Stimulated activated CD4-positive, alpha-beta T cell treated with anti-CD3 and anti-CD28 coated beads, Interleukin-4, amount 100 ng/mL, for 1 hour (primary cell): ENCODE results near the gene SRGAP3.
A peak's percentile ranks its signal among the peaks of the same experiment; 100 is the strongest.

Experiments used
- DNase-seq: peaks from one replicate; pipeline ENCODE4 v3.0.0-alpha.2; 2020

SRGAP3 gene

DNA sequence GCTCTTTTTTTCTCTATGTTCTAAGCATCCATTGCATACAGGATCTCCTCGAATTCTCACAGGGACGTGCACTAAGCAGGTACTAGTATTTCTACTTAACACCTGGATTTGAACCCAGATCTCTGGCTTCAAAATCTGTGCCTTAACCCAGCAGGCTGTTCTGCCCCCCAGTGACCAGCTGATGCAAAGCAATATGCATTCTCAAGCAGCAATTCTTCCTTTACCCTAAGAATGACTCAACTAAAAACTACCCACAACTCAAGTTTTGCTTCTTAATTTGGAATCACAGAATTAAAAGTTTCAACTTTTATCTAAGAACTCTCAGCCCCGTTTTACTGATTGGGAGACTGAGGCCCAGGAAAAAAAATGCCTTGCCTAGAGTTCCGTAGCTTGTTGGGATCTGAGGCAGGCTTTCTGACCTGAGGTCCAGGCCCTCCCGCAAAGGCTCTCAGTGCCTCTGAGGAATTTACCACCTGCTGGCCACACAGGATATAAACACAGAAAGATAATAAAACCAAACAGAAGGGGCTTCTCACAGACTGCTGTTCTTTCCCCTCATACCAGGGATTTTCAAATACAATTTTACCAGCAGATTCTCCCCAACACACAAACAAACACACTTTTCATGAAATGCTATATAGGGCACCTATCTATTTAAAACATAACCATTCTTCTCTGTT is 170.7 kb downstream of the SRGAP3 start:
- no peak for DNase-seq

DNA sequence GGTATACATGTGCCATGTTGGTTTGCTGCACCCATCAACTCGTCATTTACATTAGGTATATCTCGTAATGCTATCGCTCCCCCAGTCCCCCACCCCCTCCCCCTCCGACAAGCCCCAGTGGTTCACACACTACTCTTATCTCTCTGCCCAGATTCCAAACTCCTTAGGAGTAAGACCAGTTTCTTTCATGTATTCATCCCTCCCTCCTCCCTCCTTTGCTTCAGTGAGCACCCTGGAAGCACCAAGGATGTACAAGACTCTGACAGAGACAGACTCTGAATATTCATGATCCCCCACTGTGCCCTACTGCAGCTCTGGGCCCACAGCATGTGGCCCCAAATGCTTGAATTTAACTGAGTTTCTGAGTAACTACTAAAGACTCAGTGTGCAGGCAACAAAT is 172.4 kb downstream of the SRGAP3 start:
- DNase-seq: no peak

DNA sequence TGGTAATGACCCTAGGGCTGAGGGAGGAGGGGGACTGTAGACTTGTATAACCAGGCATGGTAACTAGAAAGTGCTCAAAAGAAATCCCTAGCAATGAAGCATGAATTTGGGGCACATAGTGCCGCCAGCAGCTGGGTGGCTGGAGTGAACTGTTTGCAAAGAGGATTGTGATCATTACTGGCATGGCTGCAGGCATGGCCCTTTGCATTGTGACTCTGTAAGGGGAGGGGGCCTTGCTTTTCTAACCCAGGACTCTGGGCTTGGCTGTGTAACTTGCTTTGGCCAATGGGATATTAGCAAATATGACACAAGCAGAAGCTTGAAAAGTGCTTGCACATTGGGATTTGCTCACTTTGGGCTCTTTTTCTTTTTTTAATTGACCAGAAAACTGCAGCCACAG is 173.7 kb downstream of the SRGAP3 start:
- DNase-seq: no peak

DNA sequence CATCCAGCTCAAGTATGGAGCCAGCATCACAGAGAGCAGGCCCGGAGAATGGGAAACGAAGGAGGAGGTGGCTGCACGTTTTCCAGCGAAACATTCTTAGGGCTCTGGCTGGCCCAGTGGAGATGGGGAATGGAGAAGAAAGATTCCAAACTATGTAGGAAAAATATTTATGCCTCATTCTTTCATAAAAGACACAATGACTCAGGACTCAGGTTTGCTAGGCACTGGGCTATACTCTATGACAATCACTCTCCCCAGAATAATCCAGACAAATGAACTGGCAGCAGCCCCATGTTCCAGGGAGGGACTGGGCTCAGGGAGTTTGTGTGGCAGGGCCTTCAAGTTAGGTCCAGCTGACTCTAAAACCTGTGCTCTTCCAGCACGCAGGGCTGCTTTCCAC is 175.4 kb downstream of the SRGAP3 start:
- DNase-seq: no peak

DNA sequence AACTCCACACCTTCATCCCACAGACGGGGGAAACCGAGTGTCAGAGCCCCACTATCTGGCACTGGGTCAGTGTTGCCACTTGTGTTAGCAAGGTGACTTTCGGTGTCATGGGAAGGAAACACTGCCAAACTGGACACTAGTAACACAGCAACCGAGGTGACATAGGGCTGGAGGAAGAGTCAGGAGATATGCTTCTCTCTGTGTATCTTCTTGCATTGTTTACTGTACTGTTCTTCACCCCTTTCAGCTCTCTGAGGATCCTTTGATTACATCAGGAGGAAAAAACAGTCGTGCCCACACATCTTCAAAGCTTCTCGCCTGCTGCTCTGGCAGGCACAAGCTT is 176.8 kb downstream of the SRGAP3 start:
- DNase-seq: no peak

DNA sequence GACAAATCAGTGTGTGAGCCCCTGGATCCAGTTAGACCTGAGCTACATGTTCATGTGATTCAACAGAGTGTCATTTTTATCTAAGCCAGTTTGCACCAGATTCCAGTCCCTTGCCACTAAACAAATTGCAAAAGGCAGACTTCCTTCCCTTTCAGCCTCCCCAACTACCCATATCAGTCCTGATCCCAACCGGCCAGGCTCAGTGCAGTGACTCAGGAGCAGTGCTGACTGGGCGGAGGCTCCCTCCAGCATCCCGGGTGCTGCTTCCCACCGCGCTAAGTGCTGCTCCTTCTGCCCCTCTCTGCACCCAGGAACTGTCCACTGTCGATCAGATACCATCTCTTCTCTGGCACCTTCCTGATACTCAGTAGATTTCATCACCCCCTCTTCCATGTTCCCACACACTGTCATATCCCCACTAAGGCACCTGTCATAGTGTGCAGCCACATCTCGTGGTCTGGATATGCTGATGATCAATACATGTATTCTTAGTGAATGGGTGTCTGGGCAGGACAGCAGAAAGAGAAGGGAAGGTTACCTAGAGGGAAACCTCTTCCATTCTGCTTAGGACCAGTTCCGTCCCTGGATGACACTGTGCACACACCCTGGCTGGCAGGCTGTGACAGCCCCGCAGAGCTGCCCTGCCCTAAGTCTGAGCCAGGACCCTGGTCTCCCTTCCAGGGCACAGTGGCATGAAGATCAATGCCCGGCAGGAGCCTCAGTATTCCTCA is 177.3 kb downstream of the SRGAP3 start:
- no peak for DNase-seq

DNA sequence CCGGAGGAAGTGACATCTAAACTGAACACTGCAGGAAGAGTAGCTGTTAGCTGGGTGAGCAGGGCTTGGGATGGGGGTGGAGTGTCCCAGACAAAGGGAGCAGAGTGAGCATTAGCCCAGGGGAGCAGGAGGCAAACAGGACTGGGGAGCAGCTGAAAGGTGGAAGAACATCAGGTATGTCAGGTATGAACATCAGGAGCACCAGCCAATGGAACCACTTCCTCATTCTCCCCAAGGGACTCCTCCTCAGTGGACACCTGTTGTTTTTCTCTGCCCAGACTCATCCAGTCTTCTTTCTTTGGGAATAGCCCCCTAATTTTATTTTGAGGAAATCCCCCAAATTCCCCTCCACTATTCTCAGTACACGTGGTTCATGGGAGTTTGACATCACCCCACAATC is 178.5 kb downstream of the SRGAP3 start:
- no peak for DNase-seq

DNA sequence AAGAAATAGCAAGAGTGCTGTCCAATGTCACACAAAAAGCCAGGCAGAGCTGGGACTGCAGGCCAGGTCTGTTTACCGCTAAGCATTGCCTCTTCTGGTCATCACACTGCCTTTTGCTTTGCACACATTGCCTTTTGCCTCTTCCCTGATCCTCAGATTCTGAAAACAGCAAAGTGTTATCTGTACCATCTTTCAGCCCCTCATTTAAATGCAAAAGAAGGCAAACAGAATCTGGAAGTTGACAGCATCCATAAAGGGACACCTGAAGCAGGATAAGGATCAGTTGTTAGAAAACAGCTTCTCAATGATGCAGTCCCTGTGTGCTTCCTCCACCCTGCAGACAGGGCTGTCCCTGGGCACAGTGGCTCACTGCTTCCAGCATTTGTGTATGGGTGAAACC is 179.5 kb downstream of the SRGAP3 start:
- no peak for DNase-seq

DNA sequence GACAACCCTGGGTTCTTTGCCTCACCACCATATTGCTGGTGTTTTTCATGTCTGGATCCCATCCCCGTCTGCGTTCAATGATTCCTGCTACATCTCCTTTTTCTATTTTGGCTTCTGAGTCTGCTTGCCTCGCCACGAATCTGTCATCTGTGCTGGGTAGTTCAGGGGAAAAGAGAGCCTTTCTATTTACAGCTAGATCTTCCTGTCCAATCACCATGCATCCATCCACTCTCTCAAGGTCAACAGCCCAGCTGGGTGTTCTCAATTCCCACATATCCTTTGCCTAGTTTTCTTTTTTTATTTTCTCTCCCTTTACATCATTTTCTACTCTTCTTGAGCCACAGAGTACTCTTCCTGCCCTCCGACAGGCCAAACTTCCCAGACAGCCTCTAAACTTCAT is 181.4 kb downstream of the SRGAP3 start:
- DNase-seq: no peak

DNA sequence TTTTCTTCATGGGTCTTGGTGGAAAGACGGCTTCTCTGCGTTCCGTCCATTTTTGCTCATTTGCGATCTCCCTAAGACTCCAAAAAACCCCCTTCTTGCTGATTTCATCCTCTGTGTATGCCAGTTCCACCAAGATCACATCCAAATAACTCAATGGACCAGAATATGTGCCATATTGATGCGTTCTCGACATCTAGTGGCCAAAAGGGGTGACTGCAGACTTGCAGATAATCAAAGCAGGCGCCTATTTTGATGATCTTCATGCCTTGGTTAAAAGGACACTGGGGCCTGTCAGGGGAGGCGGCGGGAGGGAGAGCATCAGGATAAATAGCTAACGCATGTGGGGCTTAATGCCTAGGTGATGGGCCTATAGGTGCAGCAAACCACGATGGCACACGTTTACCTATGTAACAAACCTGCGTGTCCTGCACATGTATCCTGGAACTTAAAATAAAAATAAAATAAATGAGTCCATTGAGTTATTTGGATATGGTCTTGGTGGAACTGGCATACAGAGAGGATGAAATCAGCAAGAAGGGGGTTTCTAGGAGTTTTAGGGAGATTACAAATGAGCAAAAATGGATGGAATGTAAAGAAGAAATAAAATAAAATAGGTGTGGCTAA is 182.0 kb downstream of the SRGAP3 start:
- DNase-seq: peak; percentile 6

DNA sequence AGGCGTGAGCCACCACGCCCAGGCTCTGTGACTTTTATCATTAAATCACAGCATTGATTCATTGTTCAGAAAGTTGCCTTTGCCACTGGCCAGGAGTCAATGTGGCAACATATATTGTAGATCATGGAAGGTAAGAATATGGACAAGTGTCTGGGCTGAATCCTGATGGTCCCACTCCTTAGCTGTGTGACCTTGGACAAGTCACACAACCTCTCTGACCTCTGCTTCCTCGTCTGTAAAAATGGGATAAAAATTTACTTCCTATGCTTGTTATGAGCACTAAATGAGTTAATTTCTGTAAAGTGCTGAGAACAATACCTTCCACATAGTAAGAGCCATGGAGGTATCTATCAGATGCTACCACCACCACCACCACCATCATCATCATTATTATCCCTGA is 182.7 kb downstream of the SRGAP3 start:
- no peak for DNase-seq

DNA sequence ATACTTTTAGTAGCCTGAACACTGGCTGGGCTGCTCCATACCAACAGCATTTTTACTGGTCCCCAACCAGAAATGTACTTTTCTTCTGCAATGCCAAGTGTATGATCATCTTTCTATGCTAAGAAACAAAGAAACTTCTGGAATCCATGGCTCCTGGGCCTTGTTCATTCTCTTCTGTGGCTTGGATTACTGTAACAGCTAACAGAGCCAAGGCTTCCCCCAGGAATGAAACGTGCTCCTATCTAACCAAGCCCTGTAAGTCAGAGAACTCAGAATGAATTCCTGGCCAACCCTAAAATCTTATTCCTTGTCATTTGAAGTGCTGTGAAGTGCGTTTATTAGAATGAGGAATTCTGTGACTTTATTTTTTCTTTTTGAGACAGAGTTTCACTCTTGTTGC is 183.3 kb downstream of the SRGAP3 start:
- DNase-seq: no peak

DNA sequence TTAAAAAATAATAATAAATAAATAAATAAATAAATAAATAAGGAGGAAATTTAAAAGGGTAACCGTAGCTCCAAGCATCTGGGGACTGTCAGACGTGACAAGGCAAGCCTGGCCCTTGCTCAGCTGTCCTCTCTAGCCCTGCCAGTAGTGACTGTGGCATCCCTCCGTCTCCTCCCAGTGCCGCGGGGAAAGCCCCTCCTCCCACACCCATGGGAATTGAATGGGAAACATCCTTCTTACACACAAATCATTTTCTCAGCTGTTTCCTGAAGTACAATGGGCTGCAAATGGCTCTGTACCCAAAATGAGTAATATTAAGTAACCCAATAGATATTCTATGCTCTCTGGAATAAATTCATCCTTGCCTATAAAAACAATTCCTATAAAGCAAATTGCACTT is 184.6 kb downstream of the SRGAP3 start:
- DNase-seq: no peak

DNA sequence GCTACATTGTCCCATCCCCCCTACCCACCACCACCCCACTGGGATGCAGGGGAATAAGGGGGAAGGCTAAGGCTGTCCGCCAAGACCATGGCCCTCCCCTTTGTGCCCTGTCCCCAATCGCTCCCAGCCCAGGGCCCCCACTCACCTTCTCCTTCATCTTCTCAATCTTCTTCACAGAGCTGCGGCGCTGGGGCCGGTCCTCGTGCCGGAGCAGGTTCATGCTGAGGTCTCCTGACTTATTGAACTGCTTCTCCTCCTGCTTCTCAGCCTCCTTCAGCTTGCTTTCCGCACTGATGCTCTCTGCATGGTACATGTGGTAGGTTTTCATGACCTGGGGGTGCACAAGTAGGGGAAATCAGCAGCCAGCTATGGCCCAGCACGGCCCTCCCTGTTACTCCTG is 185.2 kb downstream of the SRGAP3 start:
- DNase-seq: no peak

DNA sequence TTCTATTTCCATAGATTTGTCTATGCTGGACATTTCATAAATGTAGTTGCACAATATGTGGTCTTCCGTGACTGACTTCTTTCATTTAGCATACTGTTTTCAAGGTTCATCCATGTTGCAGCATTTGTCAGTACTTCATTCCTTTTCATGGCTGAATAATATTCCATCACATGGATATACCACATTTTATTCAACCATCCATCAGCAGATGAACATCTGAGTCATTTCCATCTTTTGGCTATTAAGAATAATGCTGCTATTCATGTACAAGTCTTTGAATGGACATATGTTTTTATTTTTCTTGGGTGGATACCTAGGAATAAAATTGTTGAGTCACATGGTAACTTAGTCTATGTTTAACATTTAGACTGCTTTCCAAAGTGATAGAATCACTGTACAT is 186.9 kb downstream of the SRGAP3 start:
- DNase-seq: no peak

DNA sequence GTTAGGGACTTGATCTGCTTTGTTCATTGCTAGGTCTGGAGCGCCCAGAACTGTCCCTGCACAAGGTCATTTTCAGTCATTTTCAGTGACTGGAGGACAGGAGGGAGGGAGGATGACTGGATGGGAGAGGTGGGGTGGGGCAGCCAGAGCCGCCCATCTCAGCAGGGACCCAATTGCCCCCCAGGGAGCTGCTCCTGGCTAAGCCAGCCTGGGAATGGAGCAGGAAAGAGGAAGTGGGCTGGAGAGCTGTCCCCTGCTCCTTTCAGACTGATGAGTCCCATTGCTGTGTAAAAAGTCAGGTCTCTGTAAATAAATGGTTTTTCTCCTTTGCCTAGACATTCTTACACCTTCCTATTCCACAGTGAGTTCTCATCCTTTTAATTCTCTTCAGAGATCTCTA is 187.8 kb downstream of the SRGAP3 start:
- DNase-seq: no peak

DNA sequence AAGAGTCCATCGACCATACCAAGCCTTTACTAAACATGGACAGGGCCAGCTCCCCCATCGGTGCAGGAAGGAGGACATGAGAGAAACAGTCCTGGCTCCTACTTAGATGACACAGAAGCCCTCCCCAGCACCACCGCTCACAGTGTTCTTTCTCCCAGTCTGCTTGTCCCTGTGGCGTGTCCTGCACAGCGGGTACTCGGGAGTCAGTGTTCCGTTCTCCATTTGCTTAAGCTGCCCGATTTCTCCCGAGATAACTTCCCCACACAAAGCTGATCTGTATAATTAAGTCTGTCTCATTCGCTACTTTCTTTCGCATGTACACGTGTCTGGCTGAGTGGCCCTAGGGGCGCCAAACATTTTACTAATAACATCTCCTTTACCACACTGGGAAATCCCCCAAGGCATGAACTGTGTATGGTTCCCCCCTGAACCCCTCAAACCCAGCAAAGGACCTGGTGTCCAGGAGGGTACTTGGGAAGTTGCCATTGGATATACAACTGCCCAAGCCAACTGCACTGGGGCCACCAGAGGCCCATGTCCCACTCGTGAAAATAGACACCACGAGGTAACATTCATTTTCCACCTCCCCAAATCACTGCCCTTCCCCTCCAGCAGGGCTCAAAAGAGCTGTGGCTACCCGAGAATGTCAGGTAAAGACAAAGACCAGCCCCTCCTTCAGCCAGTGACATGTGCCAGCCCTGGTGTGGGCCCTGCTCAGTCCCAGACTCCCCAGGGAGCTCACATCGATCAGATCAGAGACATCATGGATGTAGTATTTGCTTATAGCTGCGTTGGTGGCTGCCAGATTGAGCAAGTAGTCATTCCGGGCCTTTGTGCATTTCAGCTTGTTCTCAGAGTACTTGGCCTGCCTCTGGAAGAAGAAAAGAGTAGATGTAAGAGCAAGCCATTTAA is 189.7 kb downstream of the SRGAP3 start:
- no peak for DNase-seq

DNA sequence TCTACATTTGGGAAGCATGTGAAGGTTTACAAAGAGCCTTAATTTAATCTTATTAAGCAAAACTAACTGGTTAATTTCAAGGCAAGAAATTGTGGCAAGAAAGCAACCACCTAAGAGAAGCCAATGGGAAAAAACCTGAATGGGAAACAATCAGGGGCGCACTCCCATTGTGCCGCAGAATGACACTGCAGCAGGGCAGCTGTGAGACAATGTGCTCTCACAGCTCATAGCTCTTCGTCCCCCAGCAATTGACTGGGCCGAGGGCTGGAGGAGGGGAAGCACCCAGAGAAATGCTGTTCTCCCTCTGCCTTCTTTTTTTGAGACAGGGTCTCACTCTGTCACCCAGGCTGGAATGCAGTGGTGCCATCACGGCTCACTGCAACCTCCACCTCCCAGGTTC is 192.9 kb downstream of the SRGAP3 start:
- no peak for DNase-seq

DNA sequence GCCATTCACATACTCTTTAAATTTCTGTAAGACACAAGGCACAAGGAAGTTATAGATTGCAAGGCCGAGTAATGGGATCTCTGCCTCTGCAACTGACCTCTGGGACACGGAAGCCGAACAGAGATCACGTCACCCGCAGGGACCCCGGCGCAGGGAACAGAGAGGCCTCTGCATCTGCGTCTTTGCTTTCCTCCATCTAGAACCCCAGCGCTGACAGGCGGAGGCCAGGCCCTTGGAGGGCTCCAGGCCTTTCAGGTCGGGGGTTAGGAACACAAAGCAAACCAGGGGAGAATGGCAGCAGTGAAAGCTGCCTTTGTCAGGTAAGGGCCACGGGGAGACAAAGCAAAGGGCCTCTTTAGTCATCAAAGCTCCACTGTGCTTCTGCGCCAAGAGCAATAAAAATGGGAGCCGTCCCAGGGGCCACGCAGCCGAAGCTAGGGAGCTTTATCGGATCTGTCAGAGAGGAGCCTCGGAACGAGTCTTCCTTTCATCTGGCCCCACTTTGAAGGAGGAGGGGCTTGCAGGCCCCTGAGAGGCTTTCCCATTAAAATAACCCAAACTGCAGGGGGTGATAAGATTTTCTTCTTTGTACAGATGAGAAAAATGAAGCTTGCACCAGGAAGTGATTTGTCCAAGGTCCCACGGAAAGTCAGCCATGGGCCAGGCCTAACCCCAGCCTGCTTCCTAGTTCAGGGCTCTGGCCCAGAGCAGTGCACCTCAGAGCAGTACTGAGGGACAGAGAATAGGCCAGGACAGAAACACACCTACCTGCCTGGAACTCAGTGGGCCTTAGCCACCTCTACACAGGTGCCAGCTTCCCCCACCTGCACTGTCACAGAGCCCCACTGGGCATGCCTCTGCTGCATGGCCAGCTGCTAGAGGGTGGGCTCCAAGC is 201.7 kb downstream of the SRGAP3 start:
- DNase-seq: no peak

DNA sequence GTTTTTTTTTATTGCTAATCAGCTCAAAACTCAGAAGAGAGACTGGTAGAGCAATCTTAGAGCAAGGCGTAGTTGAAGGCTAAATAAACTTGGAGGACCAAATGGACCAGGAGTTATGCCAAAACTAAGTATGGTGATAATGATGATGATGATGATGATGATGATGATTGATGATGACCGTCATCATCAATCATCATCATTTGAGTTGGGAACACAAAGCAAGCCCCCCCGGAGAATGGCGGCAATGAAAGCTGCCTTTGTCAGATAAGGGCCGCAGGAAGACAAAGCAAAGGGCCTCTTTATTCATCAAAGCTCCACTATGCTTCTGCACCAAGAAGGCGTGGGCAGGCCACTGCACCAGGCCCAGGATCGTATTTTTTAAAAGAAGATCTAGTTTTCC is 204.1 kb downstream of the SRGAP3 start:
- DNase-seq: no peak

DNA sequence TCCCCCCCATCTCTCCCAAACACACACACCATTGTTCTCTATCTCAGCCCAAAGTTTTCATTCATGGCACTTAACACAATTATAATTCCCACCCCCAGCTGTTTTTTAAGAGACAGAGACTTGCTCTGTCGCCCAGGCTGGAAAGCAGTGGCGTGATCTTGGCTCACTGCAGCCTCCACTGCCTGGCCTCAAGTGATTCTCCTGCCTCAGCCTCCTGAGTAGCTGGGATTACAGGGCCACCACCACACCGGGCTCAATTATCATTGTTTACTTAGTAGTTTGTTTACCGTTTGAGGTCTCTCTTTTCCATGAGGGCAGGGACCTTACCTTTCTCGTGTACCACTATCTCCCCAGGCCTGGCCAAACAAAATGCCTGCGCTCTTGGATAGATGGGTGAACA is 206.4 kb downstream of the SRGAP3 start:
- no peak for DNase-seq

DNA sequence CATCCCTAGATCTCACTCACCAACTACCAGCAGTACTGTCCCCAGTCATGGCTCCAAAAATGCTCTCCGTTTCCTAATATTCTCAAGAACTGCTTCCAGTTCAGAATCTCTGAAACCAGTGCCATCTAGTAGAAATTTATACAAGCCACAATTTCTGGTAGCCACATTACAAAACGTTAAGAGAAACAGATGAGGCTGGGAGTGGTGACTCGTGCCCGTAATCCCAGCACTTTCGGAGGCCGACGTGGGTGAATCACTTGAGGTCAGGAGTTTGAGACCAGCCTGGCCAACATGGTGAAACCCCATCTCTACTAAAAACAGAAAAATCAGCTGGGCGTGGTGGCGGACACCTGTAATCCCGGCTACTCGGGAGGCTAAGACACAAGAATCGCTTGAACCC is 207.8 kb downstream of the SRGAP3 start:
- no peak for DNase-seq
